ENCODE results near the gene GNAI3. TPM values are rescaled to one million over a fixed set of nuclear protein-coding genes. Genes with fewer than 3 reads are reported as not detected.

GNAI3 gene
- total RNA-seq, 4 donors from 2014 or later, result 5.1 to 7.2 (median 6.0) TPM

GRCh38 chr1:109649491-109649914 lies 101.1 kb downstream of the GNAI3 start:
- Histone ChIP-seq H3K4me3 (replicated peaks in 1 of 3) (no peak overlapping the region), H3K9me3 (no peaks in the 10 kb centered on the region), H3K27ac (no peak overlapping the region), H3K27me3 (no peaks in the 10 kb centered on the region), H3K4me1 (peaks cover 0 to 2% of the 10 kb centered on the region in 2 donors), H3K36me3 (no peaks in the 10 kb centered on the region)
- WGBS, 2 donors, result 63 to 69% methylated on average over 4 of the region's 4 CpGs
- TF ChIP-seq POLR2A (IDR thresholded peaks at IDR 0.05) (no peak), CTCF (IDR thresholded peaks at IDR 0.05) (peak in 2 of 6 experiments; percentile 16 to 23)
- no peak for DNase-seq
- intact Hi-C loops (cut with DNase I), result no loop called here

- WGBS, 2 donors, result 79 to 81% methylated on average over 3 of the region's 3 CpGs
- Histone ChIP-seq H3K9me3 (no peaks in the 10 kb centered on the region), H3K4me1 (peaks cover 6 to 13% of the 10 kb centered on the region in 2 donors), H3K27me3 (no peaks in the 10 kb centered on the region), H3K36me3 (no peaks in the 10 kb centered on the region), H3K4me3 (replicated peaks in 1 of 3) (no peak overlapping the region), H3K27ac (no peak overlapping the region)
- intact Hi-C loops (cut with DNase I), result no loop called here
- no peak for DNase-seq
- TF ChIP-seq CTCF (IDR thresholded peaks at IDR 0.05) (no peak), POLR2A (IDR thresholded peaks at IDR 0.05) (no peak)
Observed at GRCh38 chr1:109650609-109651008, 102.2 kb downstream of the GNAI3 start.

- H3K9me3 ChIP-seq, result no peaks in the 10 kb centered on the region
- no peaks in the 10 kb centered on the region for H3K36me3 ChIP-seq
- H3K4me1 ChIP-seq, result peaks cover 9 to 17% of the 10 kb centered on the region in 2 donors
- H3K4me3 ChIP-seq (replicated peaks in 1 of 3), result no peak overlapping the region
- TF ChIP-seq POLR2A (IDR thresholded peaks at IDR 0.05) (no peak), CTCF (IDR thresholded peaks at IDR 0.05) (no peak)
- intact Hi-C loops (cut with DNase I), result no loop called here
- no peak for DNase-seq
- no peak overlapping the region for H3K27ac ChIP-seq
- H3K27me3 ChIP-seq, result no peaks in the 10 kb centered on the region
- WGBS, 2 donors, result 84 to 90% methylated on average over 2 of the region's 2 CpGs
Observed at GRCh38 chr1:109652402-109652801, 104.0 kb downstream of the GNAI3 start.

GRCh38 chr1:109653306-109653705 lies 104.9 kb downstream of the GNAI3 start:
- no peak for DNase-seq
- WGBS, 2 donors, result 80 to 84% methylated on average over 2 of the region's 2 CpGs
- no peaks in the 10 kb centered on the region for H3K27me3 ChIP-seq
- no peaks in the 10 kb centered on the region for H3K9me3 ChIP-seq
- no peaks in the 10 kb centered on the region for H3K36me3 ChIP-seq
- TF ChIP-seq CTCF (IDR thresholded peaks at IDR 0.05) (no peak), POLR2A (IDR thresholded peaks at IDR 0.05) (no peak)
- H3K4me1 ChIP-seq, result peaks cover 9 to 17% of the 10 kb centered on the region in 2 donors
- intact Hi-C loops (cut with DNase I), result no loop called here
- H3K27ac ChIP-seq, result no peak overlapping the region
- no peak overlapping the region for H3K4me3 ChIP-seq (replicated peaks in 1 of 3)

GRCh38 chr1:109654519-109654918 lies 106.1 kb downstream of the GNAI3 start:
- peaks cover 13 to 24% of the 10 kb centered on the region in 2 donors for H3K4me1 ChIP-seq
- H3K9me3 ChIP-seq, result no peaks in the 10 kb centered on the region
- H3K27me3 ChIP-seq, result no peaks in the 10 kb centered on the region
- intact Hi-C loops (cut with DNase I), result no loop called here
- no peak overlapping the region for H3K4me3 ChIP-seq (replicated peaks in 1 of 3)
- 51 to 68% methylated on average over 12 of the region's 12 CpGs for WGBS, 2 donors
- no peak for TF ChIP-seq POLR2A (IDR thresholded peaks at IDR 0.05)
- no peak for TF ChIP-seq CTCF (IDR thresholded peaks at IDR 0.05)
- DNase-seq, result peak in 1 of 2 donors; percentile 22
- no peaks in the 10 kb centered on the region for H3K36me3 ChIP-seq
- no peak overlapping the region for H3K27ac ChIP-seq

All from thyroid gland (tissue), 4 donors.